Osteoblast (primary cell): ENCODE results near the gene CDH8. TPM values are rescaled to one million over a fixed set of nuclear protein-coding genes. Genes with fewer than 3 reads are reported as not detected.

ENCODE experiments used
- DNase-seq: peaks from one replicate; pipeline ENCODE4 v3.0.0; 2011; ENCODE audit warnings: low spot score, mixed read lengths; ENCODE audit not compliant: insufficient read length; ENCODE audit errors: missing footprints
- H2AFZ ChIP-seq: 2 replicates; pipeline ENCODE4 v1.6.0; 2011; ENCODE audit warnings: mild to moderate bottlenecking, low read length
- H3K27ac ChIP-seq: 2 replicates; pipeline ENCODE4 v1.5.1; 2011; ENCODE audit warnings: mild to moderate bottlenecking, low read depth, low read length, moderate library complexity
- H3K27me3 ChIP-seq: 2 replicates; pipeline ENCODE4 v1.6.0; 2012; ENCODE audit warnings: mild to moderate bottlenecking, control low read depth, inconsistent platforms, low read length, moderate library complexity; ENCODE audit not compliant: insufficient read depth
- H3K36me3 ChIP-seq: 2 replicates; pipeline ENCODE4 v1.5.1; 2011; ENCODE audit warnings: mild to moderate bottlenecking, low read length, control low read depth, moderate library complexity; ENCODE audit not compliant: insufficient read depth
- H3K4me1 ChIP-seq: 2 replicates; pipeline ENCODE4 v1.5.1; 2011; ENCODE audit warnings: mild to moderate bottlenecking, low read length, control low read depth, moderate library complexity; ENCODE audit not compliant: insufficient read depth
- H3K4me2 ChIP-seq: 2 replicates; pipeline ENCODE4 v1.6.0; 2011; ENCODE audit warnings: mild to moderate bottlenecking, low read length; ENCODE audit not compliant: insufficient read depth
- H3K4me3 ChIP-seq: fragments of 200-600 bp; sonication (generic); 3 replicates; pipeline ENCODE4 v1.5.1; 2012; ENCODE audit warnings: mild to moderate bottlenecking, low read length, inconsistent platforms; ENCODE audit not compliant: insufficient read depth
- H3K79me2 ChIP-seq: 2 replicates; pipeline ENCODE4 v1.6.0; 2012; ENCODE audit warnings: mild to moderate bottlenecking, low read length, control low read depth, inconsistent platforms; ENCODE audit not compliant: insufficient read depth
- H3K9me3 ChIP-seq: 2 replicates; pipeline ENCODE4 v1.5.1; 2011; ENCODE audit warnings: low read depth, low read length, control low read depth
- H4K20me1 ChIP-seq: 2 replicates; pipeline ENCODE4 v1.6.0; 2012; ENCODE audit warnings: mild to moderate bottlenecking, low read length, control low read depth; ENCODE audit not compliant: insufficient read depth
- CTCF ChIP-seq: IDR thresholded peaks from 2 replicates; pipeline ENCODE4 v1.5.1; 2011; ENCODE audit warnings: mild to moderate bottlenecking, low read depth, low read length, moderate library complexity; ENCODE audit errors: extremely low read depth
- total RNA-seq: library from RNA; depleted of rRNA; stranded (reverse); fragments of >200 nt; gene quantifications from 2 replicates; pipeline ENCODE4 v1.2.3, GENCODE V29; 2012

The CDH8 gene
- total RNA-seq, 1 donor, result not detected

GRCh38 chr16:61831351-61831917, 204.8 kb downstream of the CDH8 start:
- Histone ChIP-seq H3K4me1 (no peaks in the 10 kb centered on the region), H4K20me1 (no peaks in the 10 kb centered on the region), H3K9me3 (peaks cover 3% of the 10 kb centered on the region), H2AFZ (no peak overlapping the region), H3K36me3 (no peaks in the 10 kb centered on the region), H3K79me2 (no peaks in the 10 kb centered on the region), H3K27me3 (no peaks in the 10 kb centered on the region), H3K4me3 (no peak overlapping the region), H3K27ac (no peak overlapping the region), H3K4me2 (no peak overlapping the region)
- TF ChIP-seq CTCF, result no peak
- no peak for DNase-seq

- Histone ChIP-seq H3K36me3 (no peaks in the 10 kb centered on the region), H2AFZ (no peak overlapping the region), H3K4me3 (no peak overlapping the region), H3K4me1 (no peaks in the 10 kb centered on the region), H3K4me2 (no peak overlapping the region), H3K9me3 (peaks cover 3% of the 10 kb centered on the region), H3K27me3 (no peaks in the 10 kb centered on the region), H3K79me2 (no peaks in the 10 kb centered on the region), H4K20me1 (no peaks in the 10 kb centered on the region), H3K27ac (no peak overlapping the region)
- no peak for TF ChIP-seq CTCF
- DNase-seq, result no peak
Measured at GRCh38 chr16:61829631-61830030, 206.6 kb downstream of the CDH8 start.

- Histone ChIP-seq H4K20me1 (no peaks in the 10 kb centered on the region), H2AFZ (no peak overlapping the region), H3K4me1 (no peaks in the 10 kb centered on the region), H3K4me3 (no peak overlapping the region), H3K9me3 (no peaks in the 10 kb centered on the region), H3K36me3 (no peaks in the 10 kb centered on the region), H3K4me2 (no peak overlapping the region), H3K79me2 (no peaks in the 10 kb centered on the region), H3K27ac (no peak overlapping the region), H3K27me3 (no peaks in the 10 kb centered on the region)
- DNase-seq, result no peak
- TF ChIP-seq CTCF, result no peak
Measured at GRCh38 chr16:61823326-61823725, 212.9 kb downstream of the CDH8 start.

GRCh38 chr16:61820820-61821219, 215.4 kb downstream of the CDH8 start:
- Histone ChIP-seq H4K20me1 (no peaks in the 10 kb centered on the region), H3K27me3 (no peaks in the 10 kb centered on the region), H3K4me1 (no peaks in the 10 kb centered on the region), H2AFZ (no peak overlapping the region), H3K4me3 (no peak overlapping the region), H3K79me2 (no peaks in the 10 kb centered on the region), H3K4me2 (no peak overlapping the region), H3K9me3 (no peaks in the 10 kb centered on the region), H3K27ac (no peak overlapping the region), H3K36me3 (no peaks in the 10 kb centered on the region)
- no peak for TF ChIP-seq CTCF
- DNase-seq, result no peak
